Adrenal gland (tissue), 12 donors: ENCODE data around the gene RNF180. TPM values are rescaled to one million over a fixed set of nuclear protein-coding genes. Genes with fewer than 3 reads are reported as not detected.
"Not testable (repeated sequence)": the region's sequence is repeated elsewhere in the genome, so short reads cannot be mapped to it uniquely, and the experiment has no call there.

Experiments used
- DNase-seq, 7 donors: peaks; one replicate each; pipeline ENCODE4 v3.0.0-alpha.2; 2019 to 2020
- H3K27ac ChIP-seq, 5 donors: fragments of 200-600 bp; sonication (generic) in 4 of 5; 1 replicate in 3 of 5; 2 replicates in 2 of 5; pipeline versions ENCODE4 v1.5.1 to v1.8.0; 2016 to 2020; ENCODE audit warnings: mild to moderate bottlenecking in 1 of 5
- H3K27me3 ChIP-seq: fragments of 200-600 bp; 2 replicates; pipeline ENCODE4 v1.8.0; 2021
- H3K36me3 ChIP-seq, 2 donors: fragments of 200-600 bp; replicated peaks in 1 of 2; 1 replicate in 1 of 2; 2 replicates in 1 of 2; pipeline versions ENCODE4 v1.5.1 to v1.8.0; 2018 to 2022
- H3K4me1 ChIP-seq, 2 donors: fragments of 200-600 bp; replicated peaks in 1 of 2; 1 replicate in 1 of 2; 2 replicates in 1 of 2; pipeline versions ENCODE4 v1.5.1 to v1.8.0; 2018 to 2021
- H3K4me3 ChIP-seq, 4 donors: fragments of 200-600 bp; sonication (generic) in 3 of 4; one replicate each; pipeline ENCODE4 v1.5.1; 2016 to 2018
- H3K9me3 ChIP-seq, 3 donors: fragments of 200-600 bp; sonication (generic) in 1 of 3; replicated peaks in 1 of 3; 1 replicate in 2 of 3; 2 replicates in 1 of 3; pipeline versions ENCODE4 v1.5.1 to v1.8.0; 2016 to 2021
- POLR2A ChIP-seq, 2 donors: fragments of 450-650 bp; IDR thresholded peaks; one replicate each; pipeline ENCODE4 v1.6.1; 2017; ENCODE audit warnings: antibody characterized with exemption in 2 of 2, mild to moderate bottlenecking in 2 of 2, moderate library complexity in 1 of 2
- WGBS, 4 donors: extraction: QIAGEN DNeasy Blood & Tissue Kit in 2 of 4; methylation state at CpG; one replicate each; pipeline versions ENCODE4 v1.1.5 to v1.1.7; 2013 to 2017; 5-methylcytosine and 5-hydroxymethylcytosine counted together
- intact Hi-C, 2 donors: fragments of 100-400 bp; cut with DNase I; formaldehyde crosslinking; loops; one replicate each; pipeline versions ENCODE4 v1.14.1 to v1.15.0; 2022 to 2023
- polyA plus RNA-seq, 3 donors: library from polyadenylated mRNA; stranded (reverse); fragments of 200-250 nt in 2 of 3; fragments of 350-450 nt in 1 of 3; fragmentation: Illumina TruSeq in 1 of 3; extraction: RNeasy Lipid Tissue Mini Kit (QIAGEN cat#74804) in 1 of 3; gene quantifications; one replicate each; pipeline ENCODE4 v1.2.3, GENCODE V29; 2013 to 2014
- total RNA-seq, 9 donors: library from RNA; depleted of rRNA in 4 of 9; stranded (reverse); fragments of >200 nt in 4 of 9; fragments of 120-200 nt in 1 of 9; fragmentation: NEBNext Ultra II Directional in 1 of 9; extraction: Animal tissue kit (Norgen Biotek cat#: 25700) in 1 of 9; gene quantifications; one replicate each; pipeline versions ENCODE4 v1.1.0 to v1.2.4, GENCODE V29; 2013 to 2023
- TF ChIP-seq, protein P1 (sequence below), 6 experiments: fragments of 450-650 bp in 4 of 6; fragments of 200-600 bp in 2 of 6; sonication (generic) in 1 of 6; IDR thresholded peaks; 1 replicate in 5 of 6; 2 replicates in 1 of 6; pipeline versions ENCODE4 v1.5.1 to v1.8.0; 2016 to 2021; ENCODE audit warnings: antibody characterized with exemption in 6 of 6, mild to moderate bottlenecking in 2 of 6, moderate library complexity in 1 of 6
- donor health status: healthy with polysubstance abuse.
- donor health status: Bipolar disorder and iron deficiency.
- donor health status: DM: yes; HTN: yes; CAD: no.
- donor health status: DM: no; HTN: no; CAD: no.
- donor health status: DM: no; HTN: no; CAD: no.
- donor health status: DM: yes; HTN: yes; CAD: no.

RNF180 gene
- total and polyA plus RNA-seq, 12 donors, result 1.5 to 21.7 (median 9.2) TPM

DNA sequence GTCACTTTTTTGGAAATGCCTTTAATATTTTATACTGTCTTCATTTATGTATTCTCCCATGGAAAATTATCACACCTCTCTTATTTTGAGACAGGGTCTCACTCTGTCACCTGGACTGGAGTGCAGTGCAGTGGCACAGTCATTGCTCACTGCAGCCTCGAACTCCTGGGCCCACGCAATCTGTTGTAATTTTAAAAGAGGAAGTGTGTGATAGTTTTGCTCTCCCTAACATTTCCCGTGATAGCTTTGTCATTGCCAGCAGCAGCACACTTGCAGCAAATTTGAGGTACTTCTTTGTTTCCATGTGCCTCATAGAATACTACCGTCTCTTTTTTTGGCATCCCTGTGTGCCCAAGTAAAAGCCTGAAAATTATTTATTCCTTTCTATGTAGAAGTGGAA, 103.5 kb downstream of the RNF180 start:
- Histone ChIP-seq H3K4me1 (peaks cover 0 to 8% of the 10 kb centered on the region in 2 donors), H3K36me3 (no peaks in the 10 kb centered on the region), H3K27ac (no peak overlapping the region), H3K4me3 (no peak overlapping the region), H3K27me3 (no peaks in the 10 kb centered on the region), H3K9me3 (no peaks in the 10 kb centered on the region)
- TF ChIP-seq POLR2A (IDR thresholded peaks at IDR 0.05), result no peak
- TF ChIP-seq, protein P1, sequence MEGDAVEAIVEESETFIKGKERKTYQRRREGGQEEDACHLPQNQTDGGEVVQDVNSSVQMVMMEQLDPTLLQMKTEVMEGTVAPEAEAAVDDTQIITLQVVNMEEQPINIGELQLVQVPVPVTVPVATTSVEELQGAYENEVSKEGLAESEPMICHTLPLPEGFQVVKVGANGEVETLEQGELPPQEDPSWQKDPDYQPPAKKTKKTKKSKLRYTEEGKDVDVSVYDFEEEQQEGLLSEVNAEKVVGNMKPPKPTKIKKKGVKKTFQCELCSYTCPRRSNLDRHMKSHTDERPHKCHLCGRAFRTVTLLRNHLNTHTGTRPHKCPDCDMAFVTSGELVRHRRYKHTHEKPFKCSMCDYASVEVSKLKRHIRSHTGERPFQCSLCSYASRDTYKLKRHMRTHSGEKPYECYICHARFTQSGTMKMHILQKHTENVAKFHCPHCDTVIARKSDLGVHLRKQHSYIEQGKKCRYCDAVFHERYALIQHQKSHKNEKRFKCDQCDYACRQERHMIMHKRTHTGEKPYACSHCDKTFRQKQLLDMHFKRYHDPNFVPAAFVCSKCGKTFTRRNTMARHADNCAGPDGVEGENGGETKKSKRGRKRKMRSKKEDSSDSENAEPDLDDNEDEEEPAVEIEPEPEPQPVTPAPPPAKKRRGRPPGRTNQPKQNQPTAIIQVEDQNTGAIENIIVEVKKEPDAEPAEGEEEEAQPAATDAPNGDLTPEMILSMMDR (IDR thresholded peaks at IDR 0.05), result no peak
- no peak for DNase-seq
- intact Hi-C loops, result no loop called here
- 70 to 78% (median 74%) methylated on average over 4 of the region's 4 CpGs for WGBS, 4 donors

DNA sequence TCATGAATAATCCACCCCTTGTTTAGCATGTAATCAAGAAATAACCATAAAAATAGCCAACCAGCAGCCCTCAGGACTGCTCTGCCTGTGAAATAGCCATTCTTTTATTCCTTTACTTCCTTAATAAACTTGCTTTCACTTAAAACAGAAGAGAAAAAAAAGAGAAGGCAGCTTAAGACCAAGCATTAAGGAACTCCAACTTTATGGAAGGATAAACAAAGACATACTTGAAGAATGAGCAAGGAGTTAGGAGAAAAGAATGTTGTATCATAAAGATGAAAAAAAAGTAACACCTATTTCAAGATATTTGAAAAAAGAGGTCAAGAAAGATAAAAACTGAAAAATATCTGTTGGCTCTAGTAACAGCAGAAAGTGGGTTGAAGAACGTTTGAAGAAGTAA, 107.6 kb downstream of the RNF180 start:
- TF ChIP-seq, protein P1 (IDR thresholded peaks at IDR 0.05), result no peak
- TF ChIP-seq POLR2A (IDR thresholded peaks at IDR 0.05), result no peak
- Histone ChIP-seq H3K36me3 (no peaks in the 10 kb centered on the region), H3K4me1 (peaks cover 0 to 7% of the 10 kb centered on the region in 2 donors), H3K9me3 (no peaks in the 10 kb centered on the region), H3K27me3 (no peaks in the 10 kb centered on the region), H3K27ac (no peak overlapping the region), H3K4me3 (no peak overlapping the region)
- DNase-seq, result no peak
- 10 to 26% (median 24%) methylated on average over 1 of the region's 1 CpG for WGBS, 4 donors
- intact Hi-C loops, result no loop called here

DNA sequence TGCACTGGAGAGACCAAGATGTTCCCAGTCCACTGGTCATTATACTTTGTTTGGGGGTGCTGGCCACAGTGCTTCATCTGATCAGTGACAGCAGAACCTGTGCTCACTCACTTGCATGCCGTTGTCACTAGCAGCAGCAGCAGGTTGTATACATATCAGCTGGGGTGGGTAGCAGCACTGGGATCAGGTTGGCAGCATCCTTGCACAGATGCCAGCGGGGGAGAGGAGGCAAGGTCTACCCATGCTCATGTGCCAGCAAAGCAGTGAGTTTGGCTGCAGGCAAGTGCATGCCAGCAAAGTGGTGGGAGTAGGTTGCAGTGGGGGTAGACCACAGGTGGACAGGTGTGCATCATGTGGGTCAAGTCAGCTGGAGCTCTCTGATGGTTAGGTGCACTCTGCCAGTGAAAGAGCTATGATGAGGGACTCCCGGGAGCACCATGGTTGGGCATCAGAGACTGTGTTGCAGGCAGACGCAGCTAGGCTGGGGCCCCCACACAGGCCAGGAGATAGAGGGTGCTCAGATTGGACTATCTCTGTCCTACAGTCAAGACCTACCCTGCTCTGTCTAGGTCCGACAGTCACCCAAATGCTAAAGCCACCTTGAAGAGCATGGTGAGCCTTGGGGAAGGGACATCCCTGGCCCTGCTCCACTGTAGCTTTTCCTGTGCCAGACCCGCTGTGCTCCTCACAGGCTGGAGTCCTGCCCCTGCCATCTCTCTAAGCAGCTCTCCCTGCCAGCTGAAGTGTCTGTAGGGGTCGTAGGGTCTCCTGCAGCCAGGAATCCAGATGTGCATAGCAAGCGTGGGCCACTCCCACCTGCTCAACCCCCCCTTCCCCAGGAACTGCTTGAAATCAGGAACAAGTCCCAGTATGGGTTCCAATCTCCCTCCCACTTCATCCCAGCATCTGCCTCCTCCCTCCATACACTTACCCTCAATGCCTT, 119.8 kb downstream of the RNF180 start:
- H3K4me1 ChIP-seq, result no peaks in the 10 kb centered on the region
- TF ChIP-seq, protein P1 (IDR thresholded peaks at IDR 0.05), result no peak
- TF ChIP-seq POLR2A (IDR thresholded peaks at IDR 0.05), result no peak
- H3K4me3 ChIP-seq, result no peak overlapping the region
- no peaks in the 10 kb centered on the region for H3K36me3 ChIP-seq
- intact Hi-C loops, result no loop called here
- DNase-seq, result no peak
- H3K9me3 ChIP-seq, result peaks cover 0 to 5% (median 0%) of the 10 kb centered on the region in 3 donors
- H3K27me3 ChIP-seq, result no peaks in the 10 kb centered on the region
- WGBS, 4 donors, result 60 to 88% (median 83%) methylated on average over 1 to 8 of the region's 8 CpGs
- no peak overlapping the region for H3K27ac ChIP-seq

DNA sequence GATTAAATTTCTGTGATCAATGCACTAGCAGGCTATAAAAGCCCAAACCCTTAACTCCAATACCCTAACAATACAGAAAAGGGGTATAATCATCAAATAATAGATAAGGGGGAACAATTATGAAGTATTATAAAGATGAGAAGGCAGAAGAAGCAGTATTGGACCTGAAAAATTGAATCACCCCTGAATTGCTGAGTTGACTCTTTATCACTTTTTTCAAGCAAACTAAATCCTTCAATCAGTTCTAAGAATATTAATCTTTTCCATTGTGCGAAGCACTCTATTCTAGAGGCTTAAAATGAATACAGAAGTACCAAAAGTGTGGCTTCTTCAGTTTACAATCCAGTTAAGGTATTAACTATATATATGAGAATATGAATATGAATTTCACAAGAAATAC, 120.7 kb downstream of the RNF180 start:
- no peak for DNase-seq
- Histone ChIP-seq H3K4me1 (no peaks in the 10 kb centered on the region), H3K27ac (no peak overlapping the region), H3K9me3 (no peaks in the 10 kb centered on the region), H3K27me3 (no peaks in the 10 kb centered on the region), H3K36me3 (no peaks in the 10 kb centered on the region), H3K4me3 (no peak overlapping the region)
- intact Hi-C loops, result no loop called here
- no peak for TF ChIP-seq POLR2A (IDR thresholded peaks at IDR 0.05)
- TF ChIP-seq, protein P1 (IDR thresholded peaks at IDR 0.05), result no peak
- 80 to 100% (median 93%) methylated on average over 1 of the region's 1 CpG for WGBS, 4 donors

DNA sequence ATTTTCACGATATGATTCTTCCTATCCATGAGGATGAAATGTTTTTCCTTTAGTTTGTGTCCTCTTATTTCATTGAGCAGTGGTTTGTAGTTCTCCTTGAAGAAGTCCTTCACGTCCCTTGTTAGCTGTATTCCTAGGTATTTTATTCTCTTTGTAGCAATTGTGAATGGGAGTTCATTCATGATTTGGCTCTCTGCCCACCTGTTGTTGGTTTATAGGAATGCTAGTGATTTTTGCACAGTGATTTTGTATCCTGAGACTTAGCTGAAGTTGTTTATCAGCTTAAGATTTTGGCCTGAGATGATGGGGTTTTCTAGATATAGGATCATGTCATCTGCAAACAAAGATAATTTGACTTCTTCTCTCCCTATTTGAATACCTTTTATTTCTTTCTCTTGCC, 122.9 kb downstream of the RNF180 start:
- intact Hi-C loops, H3K27me3 ChIP-seq, H3K9me3 ChIP-seq, H3K36me3 ChIP-seq, H3K4me1 ChIP-seq, H3K27ac ChIP-seq, DNase-seq, H3K4me3 ChIP-seq: not testable (repeated sequence)
- 85 to 92% (median 85%) methylated on average over 2 of the region's 2 CpGs for WGBS, 4 donors
